K562 (cell line): Measurements from ENCODE around the gene GJB4. TPM values are rescaled to one million over a fixed set of nuclear protein-coding genes. Genes with fewer than 3 reads are reported as not detected.

Source experiments
- ATAC-seq: fragments of 200-7000 bp; cut with Tn5 transposase; 3 replicates; pipeline ENCODE4 v1.9.1; 2020; ENCODE audit warnings: moderate library complexity
- BruUV-seq: library from RNA; stranded (reverse); fragments of 400-500 nt; replicated peaks from 2 replicates; lab custom pipeline; 2021; lab: Mats Ljungman, UMichigan
- CTCF ChIA-PET: fragments of 300-600 bp; formaldehyde crosslinking; extraction: SDS; loops from one replicate; lab custom pipeline; 2021; ENCODE audit warnings: low intra/inter-chr PET ratio; lab: Yijun Ruan, JAX
- POLR2A ChIA-PET: fragments of 300-600, 350-650 bp; sonication (Branson Sonifier 250); formaldehyde crosslinking; extraction: SDS; loops from one replicate; lab custom pipeline; 2021; ENCODE audit warnings: antibody characterized with exemption, inconsistent platforms; lab: Yijun Ruan, JAX
- DNase-seq, 4 experiments: peaks; one replicate each; pipeline versions ENCODE4 v3.0.0 to v3.0.0-alpha.2; 2011 to 2018; ENCODE audit warnings: low spot score in 3 of 4, mixed read lengths in 3 of 4; ENCODE audit errors: extremely low read depth in 1 of 4
- FAIRE-seq: peaks from 2 replicates; lab custom pipeline; 2011; peaks lifted over from hg19 to GRCh38; lab: Jason Lieb, UNC
- H2AFZ ChIP-seq: 2 replicates; pipeline ENCODE4 v1.6.0; 2011; ENCODE audit warnings: low read depth, low read length, control low read depth, inconsistent platforms
- H3K27ac ChIP-seq: fragments of 200-600 bp; 3 replicates; pipeline ENCODE4 v1.8.0; 2011; ENCODE audit warnings: low read depth, mild to moderate bottlenecking, control low read depth, inconsistent platforms, low read length, moderate library complexity, mixed read lengths; ENCODE audit errors: extremely low read depth
- H3K27me3 ChIP-seq, 2 experiments: fragments of 300-600 bp in 1 of 2; 2 replicates in 1 of 2; 3 replicates in 1 of 2; pipeline versions ENCODE4 v1.6.0 to v1.8.0; 2011; ENCODE audit warnings: inconsistent platforms in 2 of 2, low read length in 2 of 2, mild to moderate bottlenecking in 1 of 2, mixed read lengths in 1 of 2, moderate library complexity in 1 of 2; ENCODE audit not compliant: control insufficient read depth in 2 of 2, insufficient read depth in 2 of 2
- H3K36me3 ChIP-seq: fragments of 300-600 bp; 3 replicates; pipeline ENCODE4 v1.8.0; 2011; ENCODE audit warnings: mild to moderate bottlenecking, low read length, inconsistent platforms; ENCODE audit not compliant: control insufficient read depth, insufficient read depth
- H3K4me1 ChIP-seq, 2 experiments: fragments of 200-600 bp in 1 of 2; replicated peaks in 1 of 2; 2 replicates in 1 of 2; 3 replicates in 1 of 2; pipeline versions ENCODE4 v1.5.1 to v1.8.0; 2011; ENCODE audit warnings: inconsistent platforms in 2 of 2, low read length in 2 of 2, mild to moderate bottlenecking in 1 of 2, mixed read lengths in 1 of 2, moderate library complexity in 1 of 2; ENCODE audit not compliant: control insufficient read depth in 2 of 2, insufficient read depth in 2 of 2
- H3K4me2 ChIP-seq: 2 replicates; pipeline ENCODE4 v1.6.1; 2011; ENCODE audit warnings: low read length, control low read depth, inconsistent platforms, mixed read lengths; ENCODE audit not compliant: insufficient read depth
- H3K4me3 ChIP-seq: fragments of 200-600 bp; sonication (generic), shearing (Covaris generic); 2 replicates; pipeline ENCODE4 v1.5.1; 2016; ENCODE audit warnings: control low read depth, inconsistent platforms
- H3K79me2 ChIP-seq: fragments of 200-600 bp; 3 replicates; pipeline ENCODE4 v1.8.0; 2011; ENCODE audit warnings: low read length, inconsistent platforms; ENCODE audit not compliant: control insufficient read depth, insufficient read depth
- H3K9ac ChIP-seq, 2 experiments: 2 replicates each; pipeline versions ENCODE4 v1.6.0 to v1.6.1; 2011; ENCODE audit warnings: low read depth in 2 of 2, low read length in 2 of 2, control low read depth in 1 of 2, inconsistent platforms in 1 of 2, mild to moderate bottlenecking in 1 of 2, mixed read lengths in 1 of 2; ENCODE audit not compliant: insufficient read depth in 1 of 2
- H3K9me1 ChIP-seq: one replicate; pipeline ENCODE4 v1.6.0; 2011; ENCODE audit warnings: inconsistent platforms, mild to moderate bottlenecking, low read length, moderate library complexity; ENCODE audit not compliant: control insufficient read depth, insufficient read depth
- H3K9me3 ChIP-seq: replicated peaks from 2 replicates; pipeline ENCODE4 v1.5.1; 2011; ENCODE audit warnings: low read depth, low read length, inconsistent platforms; ENCODE audit not compliant: control insufficient read depth, insufficient read depth
- H4K20me1 ChIP-seq: replicated peaks from 2 replicates; pipeline ENCODE4 v1.6.1; 2011; ENCODE audit warnings: low read length, inconsistent platforms, mixed read lengths; ENCODE audit not compliant: control insufficient read depth, insufficient read depth
- ETV6 ChIP-seq, 3 experiments: fragments of 150-350 bp in 1 of 3; sonication (generic) in 1 of 3; formaldehyde crosslinking in 1 of 3; IDR thresholded peaks; 2 replicates each; pipeline versions ENCODE4 v1.6.1 to v1.8.0; 2014 to 2022; ENCODE audit warnings: borderline replicate concordance in 2 of 3, low read depth in 2 of 3, antibody characterized with exemption in 1 of 3, low read length in 1 of 3, mild to moderate bottlenecking in 1 of 3, missing genetic modification reagents in 1 of 3
- ZNF561 ChIP-seq: fragments of 450-650 bp; formaldehyde crosslinking; conservative IDR thresholded peaks from 2 replicates; pipeline ENCODE4 v1.4.0; 2020; ENCODE audit warnings: mild to moderate bottlenecking, moderate library complexity
- ZNF785 ChIP-seq: fragments of 250-450 bp; sonication (Bioruptor Pico); IDR thresholded peaks from 2 replicates; pipeline ENCODE4 v1.4.0; 2020; ENCODE audit warnings: mild to moderate bottlenecking
- ZZZ3 ChIP-seq: fragments of 450-650 bp; IDR thresholded peaks from 2 replicates; pipeline ENCODE4 v1.6.1; 2016; ENCODE audit warnings: antibody characterized with exemption, mild to moderate bottlenecking, moderate library complexity
- WGBS: fragments of 100-300 bp; shearing (Covaris generic); methylation state at CpG from one replicate; pipeline ENCODE4 v1.1.6; 2016; ENCODE audit warnings: low coverage, mixed read lengths; ENCODE audit not compliant: insufficient coverage; ENCODE audit errors: missing lambda C conversion rate; 5-methylcytosine and 5-hydroxymethylcytosine counted together
- in situ Hi-C: fragments of 300-500 bp; cut with MboI; formaldehyde crosslinking; loops from 4 replicates; pipeline ENCODE4 v1.15.0; 2018; ENCODE audit warnings: inconsistent platforms, mixed read lengths
- intact Hi-C: fragments of 100-400 bp; cut with micrococcal nuclease; formaldehyde crosslinking; loops from 2 replicates; pipeline ENCODE4 v1.14.2; 2022
- polyA plus RNA-seq, 8 experiments: library from polyadenylated mRNA; depleted of rRNA in 4 of 8; stranded (reverse) in 5 of 8; unstranded in 3 of 8; fragments of >200 nt; fragmentation: Nextera tagmentation in 2 of 8; fragmentation: Illumina TruSeq in 1 of 8; extraction: Ambion mirVana in 2 of 8; extraction: Trizol in 1 of 8; gene quantifications; 2 replicates each; pipeline versions ENCODE4 v1.2.1 to v1.2.3, GENCODE V29; 2011 to 2014; ENCODE audit warnings: inconsistent platforms in 1 of 8, missing spikeins in 1 of 8
- total RNA-seq, 7 experiments: library from RNA; depleted of rRNA in 6 of 7; stranded (reverse); fragments of >200 nt in 6 of 7; fragmentation: Illumina TruSeq in 2 of 7; extraction: Trizol in 2 of 7; gene quantifications; 2 replicates each; pipeline versions ENCODE4 v1.2.1 to v1.2.3, GENCODE V29; 2011 to 2021; ENCODE audit warnings: low replicate concordance in 1 of 7
- TF ChIP-seq, protein P1 (sequence below): sonication (generic); formaldehyde crosslinking; IDR thresholded peaks from 2 replicates; pipeline ENCODE4 v1.5.0; 2020; ENCODE audit warnings: missing genetic modification reagents
- TF ChIP-seq, protein P2 (sequence below): fragments of 200-400 bp; formaldehyde crosslinking; IDR thresholded peaks from 2 replicates; pipeline ENCODE4 v1.6.1; 2017; ENCODE audit warnings: mild to moderate bottlenecking, low read depth, low read length, moderate library complexity
- TF ChIP-seq, protein P3 (sequence below), 2 experiments: fragments of 450-650 bp in 1 of 2; sonication (generic) in 1 of 2; formaldehyde crosslinking in 1 of 2; IDR thresholded peaks in 1 of 2; conservative IDR thresholded peaks in 1 of 2; 2 replicates each; pipeline versions ENCODE4 v1.6.1 to v1.8.1; 2016 to 2023; ENCODE audit warnings: mild to moderate bottlenecking in 2 of 2, moderate library complexity in 2 of 2, inconsistent platforms in 1 of 2, missing genetic modification reagents in 1 of 2

GJB4 gene
- total and polyA plus RNA-seq, 9 of the 15 experiments (the other 6 are each of a cell fraction or from before 2014, with no cell fraction given) = 0.03 TPM; not detected in 8

DNA sequence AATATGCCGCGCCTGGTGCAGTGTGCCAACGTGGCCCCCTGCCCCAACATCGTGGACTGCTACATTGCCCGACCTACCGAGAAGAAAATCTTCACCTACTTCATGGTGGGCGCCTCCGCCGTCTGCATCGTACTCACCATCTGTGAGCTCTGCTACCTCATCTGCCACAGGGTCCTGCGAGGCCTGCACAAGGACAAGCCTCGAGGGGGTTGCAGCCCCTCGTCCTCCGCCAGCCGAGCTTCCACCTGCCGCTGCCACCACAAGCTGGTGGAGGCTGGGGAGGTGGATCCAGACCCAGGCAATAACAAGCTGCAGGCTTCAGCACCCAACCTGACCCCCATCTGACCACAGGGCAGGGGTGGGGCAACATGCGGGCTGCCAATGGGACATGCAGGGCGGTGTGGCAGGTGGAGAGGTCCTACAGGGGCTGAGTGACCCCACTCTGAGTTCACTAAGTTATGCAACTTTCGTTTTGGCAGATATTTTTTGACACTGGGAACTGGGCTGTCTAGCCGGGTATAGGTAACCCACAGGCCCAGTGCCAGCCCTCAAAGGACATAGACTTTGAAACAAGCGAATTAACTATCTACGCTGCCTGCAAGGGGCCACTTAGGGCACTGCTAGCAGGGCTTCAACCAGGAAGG lies 25.8 kb downstream of the GJB4 start:
- TF ChIP-seq ZZZ3 (no peak), ZNF561 (no peak), ETV6 (IDR thresholded peaks at IDR 0.05; ENCODE audit: borderline replicate concordance in 1 of 2, low read depth in 2 of 2, low read length in 1 of 2) (no peak), ETV6 (CRISPR knock-in tag; IDR thresholded peaks at IDR 0.05; ENCODE audit: borderline replicate concordance) (no peak), ZNF785 (no peak)
- TF ChIP-seq, protein P1, sequence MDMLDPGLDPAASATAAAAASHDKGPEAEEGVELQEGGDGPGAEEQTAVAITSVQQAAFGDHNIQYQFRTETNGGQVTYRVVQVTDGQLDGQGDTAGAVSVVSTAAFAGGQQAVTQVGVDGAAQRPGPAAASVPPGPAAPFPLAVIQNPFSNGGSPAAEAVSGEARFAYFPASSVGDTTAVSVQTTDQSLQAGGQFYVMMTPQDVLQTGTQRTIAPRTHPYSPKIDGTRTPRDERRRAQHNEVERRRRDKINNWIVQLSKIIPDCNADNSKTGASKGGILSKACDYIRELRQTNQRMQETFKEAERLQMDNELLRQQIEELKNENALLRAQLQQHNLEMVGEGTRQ (CRISPR knock-in tag) = no peak
- TF ChIP-seq, protein P2, sequence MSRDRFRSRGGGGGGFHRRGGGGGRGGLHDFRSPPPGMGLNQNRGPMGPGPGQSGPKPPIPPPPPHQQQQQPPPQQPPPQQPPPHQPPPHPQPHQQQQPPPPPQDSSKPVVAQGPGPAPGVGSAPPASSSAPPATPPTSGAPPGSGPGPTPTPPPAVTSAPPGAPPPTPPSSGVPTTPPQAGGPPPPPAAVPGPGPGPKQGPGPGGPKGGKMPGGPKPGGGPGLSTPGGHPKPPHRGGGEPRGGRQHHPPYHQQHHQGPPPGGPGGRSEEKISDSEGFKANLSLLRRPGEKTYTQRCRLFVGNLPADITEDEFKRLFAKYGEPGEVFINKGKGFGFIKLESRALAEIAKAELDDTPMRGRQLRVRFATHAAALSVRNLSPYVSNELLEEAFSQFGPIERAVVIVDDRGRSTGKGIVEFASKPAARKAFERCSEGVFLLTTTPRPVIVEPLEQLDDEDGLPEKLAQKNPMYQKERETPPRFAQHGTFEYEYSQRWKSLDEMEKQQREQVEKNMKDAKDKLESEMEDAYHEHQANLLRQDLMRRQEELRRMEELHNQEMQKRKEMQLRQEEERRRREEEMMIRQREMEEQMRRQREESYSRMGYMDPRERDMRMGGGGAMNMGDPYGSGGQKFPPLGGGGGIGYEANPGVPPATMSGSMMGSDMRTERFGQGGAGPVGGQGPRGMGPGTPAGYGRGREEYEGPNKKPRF = no peak
- TF ChIP-seq, protein P3, sequence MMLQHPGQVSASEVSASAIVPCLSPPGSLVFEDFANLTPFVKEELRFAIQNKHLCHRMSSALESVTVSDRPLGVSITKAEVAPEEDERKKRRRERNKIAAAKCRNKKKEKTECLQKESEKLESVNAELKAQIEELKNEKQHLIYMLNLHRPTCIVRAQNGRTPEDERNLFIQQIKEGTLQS (IDR thresholded peaks at IDR 0.05) = no peak
- TF ChIP-seq, protein P3 (CRISPR knock-in tag; conservative IDR thresholded peaks at IDR 0.05) = no peak
- Histone ChIP-seq H3K27me3 (peaks cover 26 to 74% of the 10 kb centered on the region in 2 experiments; a peak in 4 of 5 replicates), H3K9me1 (peaks cover 4% of the 10 kb centered on the region), H3K9ac (no peak overlapping the region), H2AFZ (no peak overlapping the region), H3K79me2 (no peaks in the 10 kb centered on the region), H4K20me1 (peaks cover 5% of the 10 kb centered on the region; the same call in 1 of the 2 replicates), H3K9me3 (no peaks in the 10 kb centered on the region), H3K4me1 (peaks cover 0 to 16% of the 10 kb centered on the region in 2 experiments; a peak in 1 of 5 replicates), H3K27ac (no peak overlapping the region), H3K4me3 (no peak overlapping the region), H3K4me2 (no peak overlapping the region), H3K36me3 (no peaks in the 10 kb centered on the region)
- CTCF ChIA-PET = interaction anchor here (1.0 to 3.9 kb wide), 4 partner anchors 67 to 941 kb away, joined by 3 to 45 read pairs (median 10); no protein-coding TSS in a partner anchor
- WGBS = 6% methylated on average over 22 of the region's 22 CpGs
- intact Hi-C loops = loop anchor here (5.0 kb wide), 1 partner anchor 657 kb away; no protein-coding TSS in a partner anchor
- POLR2A ChIA-PET = interaction anchor here (0.6 to 1.1 kb wide), 4 partner anchors 11 to 275 kb away, joined by 3 read pairs; partner anchors contain the start of gene GJB5
- no peak for FAIRE-seq
- DNase-seq = no peak
- in situ Hi-C loops = loop anchor here (5.0 kb wide), 1 partner anchor 62 kb away; no protein-coding TSS in a partner anchor
- no TSS peak for BruUV-seq
- ATAC-seq = no peak
